ENCODE results near the gene CEP104. TPM values are rescaled to one million over a fixed set of nuclear protein-coding genes. Genes with fewer than 3 reads are reported as not detected.

CEP104 gene
- total and polyA plus RNA-seq, 9 of the 15 experiments (the other 6 are each of a cell fraction or from before 2014, with no cell fraction given), result 11.2 to 63.4 (median 42.6) TPM

DNA sequence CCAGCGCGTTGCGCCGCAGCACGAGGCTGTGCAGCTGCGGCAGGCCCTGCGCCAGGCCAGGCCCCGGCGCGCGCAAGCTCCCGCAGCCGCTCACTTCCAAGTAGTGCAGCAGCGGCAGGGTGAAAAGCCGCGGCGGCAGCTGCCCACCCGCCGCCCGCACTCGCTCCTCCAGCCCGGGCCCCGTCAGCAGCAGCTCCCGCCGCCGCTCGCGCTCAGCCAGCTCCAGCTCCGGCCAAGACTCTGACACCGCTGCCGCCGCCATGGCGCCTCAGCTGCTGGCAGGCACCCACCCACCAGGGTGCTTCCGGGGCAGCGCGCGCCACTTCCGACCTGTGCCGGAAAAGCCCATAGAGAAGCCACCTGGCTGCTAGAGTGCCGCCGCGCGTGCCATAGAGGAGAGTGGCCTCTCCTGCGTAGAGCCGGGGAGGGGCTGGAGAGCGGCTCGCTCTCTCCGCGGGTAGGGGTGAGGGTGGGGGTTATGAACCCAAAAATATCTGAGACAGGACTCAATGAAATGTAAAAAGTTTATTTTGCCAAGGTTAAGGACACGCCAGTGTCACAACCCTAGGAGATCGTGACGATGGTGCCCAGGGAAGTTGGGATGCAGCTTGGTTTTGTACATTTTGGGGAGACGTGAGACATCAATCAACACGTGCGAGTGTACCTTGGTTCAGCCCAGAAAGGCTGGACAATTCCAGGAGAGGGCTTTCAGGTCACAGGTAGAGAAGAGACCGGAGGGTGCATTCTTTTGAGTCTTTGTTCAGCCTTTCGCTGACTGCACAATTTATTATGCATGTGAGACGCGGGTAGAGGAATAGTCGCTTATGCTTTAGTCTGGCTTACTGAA lies 60.6 kb downstream of the CEP104 start, which contains the start of gene LRRC47 (continued):
- TF ChIP-seq ZBTB40 (IDR thresholded peaks at IDR 0.05) (peak; percentile 99), ZBTB40 (CRISPR knock-in tag; IDR thresholded peaks at IDR 0.05) (no peak), TOE1 (IDR thresholded peaks at IDR 0.05; ENCODE audit: borderline replicate concordance) (peak; percentile 21; the same call in 1 of the 2 replicates), TOE1 (CRISPR knock-in tag; IDR thresholded peaks at IDR 0.05; ENCODE audit: borderline replicate concordance, low read depth) (no peak), HNRNPUL1 (IDR thresholded peaks at IDR 0.05; ENCODE audit: low read length) (no peak), MYNN (IDR thresholded peaks at IDR 0.05) (0 out of 2 replicates have a peak, but pooled peaks have one; percentile 32), MYNN (CRISPR knock-in tag; IDR thresholded peaks at IDR 0.05) (no peak), ZSCAN29 (IDR thresholded peaks at IDR 0.05) (no peak), TEAD4 (IDR thresholded peaks at IDR 0.05; ENCODE audit: low read length) (peak; percentile 38; the same call in 1 of the 2 replicates), TEAD4 (CRISPR knock-in tag; IDR thresholded peaks at IDR 0.05; ENCODE audit: borderline replicate concordance) (no peak)
- TF ChIP-seq, protein P1, sequence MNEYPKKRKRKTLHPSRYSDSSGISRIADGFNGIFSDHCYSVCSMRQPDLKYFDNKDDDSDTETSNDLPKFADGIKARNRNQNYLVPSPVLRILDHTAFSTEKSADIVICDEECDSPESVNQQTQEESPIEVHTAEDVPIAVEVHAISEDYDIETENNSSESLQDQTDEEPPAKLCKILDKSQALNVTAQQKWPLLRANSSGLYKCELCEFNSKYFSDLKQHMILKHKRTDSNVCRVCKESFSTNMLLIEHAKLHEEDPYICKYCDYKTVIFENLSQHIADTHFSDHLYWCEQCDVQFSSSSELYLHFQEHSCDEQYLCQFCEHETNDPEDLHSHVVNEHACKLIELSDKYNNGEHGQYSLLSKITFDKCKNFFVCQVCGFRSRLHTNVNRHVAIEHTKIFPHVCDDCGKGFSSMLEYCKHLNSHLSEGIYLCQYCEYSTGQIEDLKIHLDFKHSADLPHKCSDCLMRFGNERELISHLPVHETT (CRISPR knock-in tag; conservative IDR thresholded peaks at IDR 0.05 in 1 of 2, IDR thresholded peaks at IDR 0.05 in 1 of 2), result peak in 1 of 2 experiments; percentile 85; a peak in 2 of 4 replicates
- TF ChIP-seq, protein P2, sequence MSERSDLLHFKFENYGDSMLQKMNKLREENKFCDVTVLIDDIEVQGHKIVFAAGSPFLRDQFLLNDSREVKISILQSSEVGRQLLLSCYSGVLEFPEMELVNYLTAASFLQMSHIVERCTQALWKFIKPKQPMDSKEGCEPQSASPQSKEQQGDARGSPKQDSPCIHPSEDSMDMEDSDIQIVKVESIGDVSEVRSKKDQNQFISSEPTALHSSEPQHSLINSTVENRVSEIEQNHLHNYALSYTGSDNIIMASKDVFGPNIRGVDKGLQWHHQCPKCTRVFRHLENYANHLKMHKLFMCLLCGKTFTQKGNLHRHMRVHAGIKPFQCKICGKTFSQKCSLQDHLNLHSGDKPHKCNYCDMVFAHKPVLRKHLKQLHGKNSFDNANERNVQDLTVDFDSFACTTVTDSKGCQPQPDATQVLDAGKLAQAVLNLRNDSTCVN (CRISPR knock-in tag; IDR thresholded peaks at IDR 0.05), result peak; percentile 14; the same call in 1 of the 2 replicates
